ENCODE measurements around the gene C13orf46. TPM values are rescaled to one million over a fixed set of nuclear protein-coding genes. Genes with fewer than 3 reads are reported as not detected.
"Not testable (repeated sequence)": the region's sequence is repeated elsewhere in the genome, so short reads cannot be mapped to it uniquely, and the experiment has no call there.

C13orf46 gene
- total RNA-seq, 1 donor from 2014 or later, result not detected

DNA sequence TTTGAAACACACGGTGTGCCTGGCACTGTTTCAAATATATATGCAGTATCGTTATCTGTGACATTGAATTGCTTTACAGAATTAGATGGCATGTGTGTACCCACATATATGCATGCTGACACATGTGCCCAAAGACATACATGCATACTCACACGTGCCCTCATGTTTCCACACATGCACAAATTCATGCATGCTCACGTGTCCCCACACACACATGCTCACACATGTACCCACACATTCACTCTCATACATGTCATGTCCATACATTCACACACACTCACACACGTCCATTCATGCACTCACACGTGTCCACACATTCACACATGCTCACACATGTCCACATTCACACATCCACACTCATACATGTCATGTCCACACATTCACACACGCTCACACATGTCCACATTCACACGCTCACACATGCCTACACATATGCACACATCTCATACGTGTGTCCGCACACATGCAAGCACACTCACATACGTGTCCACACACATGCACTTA is 17.9 kb upstream of the C13orf46 start:
- no peak for DNase-seq

DNA sequence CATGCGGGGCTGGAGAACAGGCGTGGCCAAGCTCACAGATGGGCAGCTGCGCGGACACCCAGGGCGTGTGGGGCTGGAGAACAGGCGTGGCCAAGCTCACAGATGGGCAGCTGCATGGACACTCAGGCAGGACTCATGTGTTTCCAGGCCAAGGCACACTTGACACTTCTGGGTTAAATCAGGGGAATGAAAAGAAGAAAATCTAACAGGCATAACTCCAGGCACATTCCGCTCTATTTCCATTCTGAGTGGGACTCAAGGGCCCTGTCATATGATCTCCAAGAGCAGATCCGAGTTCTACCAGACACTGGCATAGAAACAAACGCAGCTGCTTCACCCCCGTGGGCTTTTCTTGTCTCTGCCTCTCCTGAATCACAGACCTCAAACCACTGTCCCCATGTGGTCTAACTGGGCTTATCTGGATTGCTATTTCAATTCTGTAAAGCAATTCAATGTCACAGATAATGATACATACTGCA is 17.4 kb upstream of the C13orf46 start:
- peak; percentile 88 for DNase-seq

DNA sequence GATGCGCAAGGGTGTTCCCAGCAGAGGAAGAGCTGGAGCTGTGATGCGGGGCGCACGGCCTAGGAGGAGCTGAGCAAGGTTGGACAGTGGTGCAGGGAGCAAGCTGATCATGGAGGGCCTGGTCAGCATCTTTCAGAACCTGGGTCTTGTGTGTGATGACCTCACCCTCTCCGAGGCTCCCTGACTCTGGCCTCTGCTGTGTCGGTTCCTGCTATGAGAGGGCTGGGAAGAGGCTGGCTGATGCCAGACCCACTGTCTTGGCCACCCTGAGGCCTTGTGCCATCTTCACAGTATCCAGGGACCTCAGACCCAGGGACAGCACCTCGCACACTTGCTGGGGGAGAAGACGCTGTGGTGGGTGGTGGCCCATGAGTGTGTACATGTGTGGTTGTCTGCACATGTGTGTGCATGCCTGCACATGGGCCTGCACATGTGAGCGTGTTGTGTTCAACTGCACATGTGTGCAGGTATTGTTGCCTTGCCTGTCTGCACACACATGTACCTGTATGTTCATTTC is 16.5 kb upstream of the C13orf46 start:
- DNase-seq, result no peak

DNA sequence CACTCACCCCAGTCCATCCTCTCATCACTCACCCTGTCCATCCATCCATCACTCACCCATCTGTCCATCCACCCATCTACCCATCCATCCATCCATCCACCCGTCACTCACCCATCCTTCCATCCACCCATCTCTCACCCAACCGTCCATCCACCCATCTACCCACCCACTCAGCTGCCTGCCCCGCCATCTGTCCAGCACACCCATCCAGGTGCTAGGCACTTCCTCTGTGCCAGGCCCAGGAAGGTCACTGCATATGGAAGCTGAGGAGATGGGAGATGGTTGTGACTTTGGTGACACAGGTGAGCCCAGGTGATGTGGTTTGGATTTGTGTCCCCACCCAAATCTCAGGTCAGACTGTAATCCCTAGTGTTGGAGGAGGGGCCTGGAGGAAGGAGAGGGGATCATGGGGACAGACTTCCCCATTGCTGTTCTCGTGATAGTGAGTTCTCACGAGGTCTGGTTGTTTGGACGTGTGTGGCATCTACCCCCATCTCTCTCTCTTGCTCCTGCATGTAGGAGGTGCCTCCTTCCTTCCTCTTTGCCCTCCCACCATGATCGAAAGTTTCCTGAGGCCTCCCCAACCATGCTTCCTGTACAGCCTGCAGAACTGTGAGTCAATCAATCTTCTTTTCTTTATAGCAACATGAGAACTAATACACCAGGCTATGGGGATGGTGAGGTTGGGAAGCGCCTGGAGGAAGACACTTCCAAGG is 15.9 kb upstream of the C13orf46 start:
- no peak for DNase-seq

DNA sequence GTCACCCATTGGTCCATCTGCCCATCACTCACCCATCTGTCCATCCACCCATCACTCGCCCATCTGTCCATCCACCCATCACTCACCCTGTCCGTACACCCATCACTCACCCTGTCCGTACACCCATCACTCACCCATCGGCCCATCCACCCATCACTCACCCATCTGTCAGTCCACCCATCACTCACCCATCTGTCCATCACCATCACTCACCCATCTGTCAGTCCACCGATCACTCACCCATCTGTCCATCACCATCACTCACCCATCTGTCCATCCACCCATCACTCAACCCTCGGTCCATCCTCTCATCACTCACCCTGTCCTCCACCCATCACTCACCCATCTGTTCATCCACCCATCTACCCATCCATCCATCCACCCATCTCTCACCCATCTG is 15.0 kb upstream of the C13orf46 start:
- DNase-seq, result not testable (repeated sequence)

DNA sequence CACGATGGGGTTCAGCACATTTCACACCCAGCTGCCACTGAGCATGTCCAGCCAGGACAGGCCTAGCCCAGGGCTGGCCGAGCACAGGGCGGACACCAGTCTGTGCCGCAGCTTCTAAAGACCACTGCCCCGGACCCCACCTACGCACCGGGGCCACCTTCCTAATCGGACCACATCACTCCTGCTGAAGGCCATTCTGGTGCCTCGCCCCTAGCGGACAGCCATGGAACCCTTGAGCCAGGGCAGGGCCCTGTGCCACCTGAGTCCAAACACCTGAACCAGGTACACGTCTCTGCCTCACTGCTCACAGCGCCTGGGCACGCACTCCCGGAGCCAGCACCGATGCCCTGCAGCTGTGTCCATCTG is 8.4 kb upstream of the C13orf46 start:
- no peak for DNase-seq

DNA sequence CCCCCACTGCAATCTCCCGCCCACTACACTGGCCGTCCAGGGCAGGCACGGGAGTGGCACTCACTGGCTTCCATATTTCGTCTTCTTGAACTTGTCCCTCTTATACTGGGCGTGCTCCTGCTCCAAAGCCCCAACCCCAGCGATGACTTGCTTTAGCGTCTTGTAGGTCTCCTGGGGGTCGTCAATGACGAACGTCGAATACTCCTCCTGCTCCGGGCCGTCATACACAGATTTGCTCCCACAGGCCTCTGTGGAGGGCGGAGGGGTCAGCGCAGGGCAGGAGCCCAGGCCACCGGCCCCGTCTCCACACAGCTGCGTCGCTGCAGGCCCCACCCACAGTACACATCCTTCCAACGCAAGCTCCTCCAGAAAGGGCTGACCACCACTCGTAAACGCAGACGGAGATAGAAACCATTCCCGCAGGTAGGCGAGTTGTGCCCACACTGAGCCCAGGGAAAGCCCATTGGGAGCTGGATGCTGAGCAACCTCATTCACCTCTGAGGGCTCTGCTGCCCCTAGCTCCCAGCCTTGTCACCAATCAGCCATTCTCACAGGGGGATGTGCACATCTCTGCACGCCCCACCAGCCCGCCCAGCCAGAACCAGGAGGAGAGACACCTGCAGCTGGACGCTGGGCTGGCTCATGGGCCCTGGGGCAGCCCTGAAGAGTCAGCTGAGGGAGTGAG is 7.9 kb upstream of the C13orf46 start:
- DNase-seq, result no peak

DNA sequence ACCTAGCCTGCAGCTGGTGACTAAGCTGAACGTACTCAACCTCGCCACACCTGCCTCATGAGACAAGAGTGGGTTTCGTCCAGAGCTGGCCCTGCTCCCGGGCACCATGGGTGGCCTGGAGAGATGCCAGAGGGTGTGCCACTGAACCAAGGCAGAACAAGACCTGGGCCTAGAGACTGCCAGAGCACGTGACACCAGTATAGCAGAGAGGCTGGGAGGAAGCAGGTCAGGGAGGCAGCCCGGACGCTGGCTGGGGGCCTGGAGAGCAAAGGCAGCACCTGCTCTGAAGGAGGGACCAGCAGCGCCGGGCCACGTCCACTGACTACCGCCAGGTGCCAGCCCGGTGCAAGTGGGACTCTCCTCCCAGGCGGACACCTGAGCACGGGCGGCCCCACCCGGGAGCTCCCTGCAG is 7.3 kb upstream of the C13orf46 start:
- peak; percentile 61 for DNase-seq

DNA sequence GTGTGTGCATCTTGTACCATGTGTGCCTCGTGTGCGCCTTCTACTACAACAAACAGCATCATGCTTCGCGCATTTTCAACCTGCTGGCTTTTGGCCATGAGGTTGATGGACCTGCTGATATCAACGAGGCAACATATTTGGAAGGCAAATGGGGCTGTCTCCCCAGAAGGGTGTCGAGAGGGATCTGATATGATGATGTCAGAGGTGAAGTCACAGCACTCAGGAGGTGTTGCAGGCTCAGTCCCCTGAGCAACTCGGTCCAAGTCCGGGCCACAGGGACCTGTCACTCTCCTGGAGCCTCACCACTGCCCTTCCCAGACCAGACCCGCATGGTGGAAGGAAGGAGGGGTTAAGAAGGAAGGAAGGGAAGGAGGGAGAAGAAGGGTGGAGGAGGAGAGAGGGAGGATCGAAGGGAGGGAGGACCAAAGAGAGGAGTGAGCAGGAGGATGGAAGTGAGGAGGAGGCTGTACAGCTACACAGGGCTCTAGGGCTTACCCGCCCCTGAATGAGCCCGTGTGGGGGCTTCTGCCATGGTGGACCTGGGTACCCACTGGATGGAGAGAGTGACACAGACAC is 6.7 kb upstream of the C13orf46 start:
- DNase-seq, result no peak

DNA sequence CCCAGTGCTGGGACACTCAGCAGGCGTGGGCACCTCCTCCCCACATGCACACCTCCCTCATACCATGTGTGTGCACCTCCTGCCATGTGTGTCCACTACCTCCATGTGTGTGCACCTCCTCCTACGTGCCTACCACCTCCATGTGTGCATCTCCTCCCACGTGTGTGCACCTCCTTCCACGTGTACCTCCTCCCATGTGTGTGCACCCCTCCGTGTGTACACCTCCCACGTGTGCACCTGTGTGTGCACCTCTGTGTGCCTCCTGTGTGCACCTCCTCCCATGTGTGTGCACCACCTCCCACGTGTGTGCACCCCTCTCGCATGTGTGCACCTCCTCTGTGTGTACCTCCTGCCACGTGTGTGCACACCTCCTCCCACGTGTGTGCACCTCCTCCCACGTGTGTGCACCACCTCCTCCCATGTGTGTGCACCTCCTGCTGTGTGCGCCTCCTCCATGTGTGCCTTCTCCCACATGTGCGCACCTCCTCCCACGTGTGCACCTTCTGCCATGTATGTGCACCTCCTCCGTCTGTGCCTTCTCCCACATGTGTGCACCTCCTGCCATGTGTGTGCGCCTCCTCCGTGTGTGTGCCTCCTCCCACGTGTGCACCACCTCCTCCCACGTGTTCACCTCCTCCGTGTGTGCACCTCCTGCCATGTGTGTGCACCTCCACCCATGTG is 6.1 kb upstream of the C13orf46 start:
- DNase-seq, result no peak

DNA sequence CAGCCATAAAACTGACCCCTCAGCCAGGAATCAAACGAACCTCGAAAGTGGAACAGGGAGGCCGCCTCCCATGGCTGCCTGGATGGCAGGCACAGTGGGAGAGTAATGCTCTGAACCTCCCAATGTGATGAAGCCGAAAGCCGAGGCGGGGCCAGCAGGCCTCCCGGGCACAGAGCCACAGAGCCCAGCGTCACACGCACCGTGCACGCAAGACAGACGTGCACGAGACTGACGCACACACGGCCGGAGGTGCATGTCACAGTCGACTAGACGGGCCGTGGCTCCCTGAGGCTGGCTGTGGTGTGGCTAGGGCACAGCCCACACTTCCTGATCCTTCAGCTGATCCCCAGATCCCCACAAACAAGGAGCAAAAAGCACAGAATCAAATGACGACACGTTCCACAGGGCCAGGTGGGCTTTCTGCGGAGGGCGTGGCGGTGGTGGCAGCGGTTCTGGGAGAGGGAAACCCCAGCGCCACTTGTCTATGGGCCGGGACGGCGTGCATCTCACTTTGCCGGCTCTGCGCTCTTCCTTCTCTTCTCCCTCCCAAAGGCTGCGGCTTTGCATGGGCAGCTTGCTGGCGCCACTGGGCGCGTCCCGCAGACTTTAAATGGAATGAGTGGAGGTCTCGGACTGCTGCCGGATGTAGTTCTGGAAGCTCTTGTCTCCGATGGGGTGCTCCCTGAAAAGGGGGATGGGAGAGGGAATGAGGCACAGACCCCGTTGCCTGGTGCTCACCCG is 5.0 kb upstream of the C13orf46 start:
- DNase-seq, result no peak

DNA sequence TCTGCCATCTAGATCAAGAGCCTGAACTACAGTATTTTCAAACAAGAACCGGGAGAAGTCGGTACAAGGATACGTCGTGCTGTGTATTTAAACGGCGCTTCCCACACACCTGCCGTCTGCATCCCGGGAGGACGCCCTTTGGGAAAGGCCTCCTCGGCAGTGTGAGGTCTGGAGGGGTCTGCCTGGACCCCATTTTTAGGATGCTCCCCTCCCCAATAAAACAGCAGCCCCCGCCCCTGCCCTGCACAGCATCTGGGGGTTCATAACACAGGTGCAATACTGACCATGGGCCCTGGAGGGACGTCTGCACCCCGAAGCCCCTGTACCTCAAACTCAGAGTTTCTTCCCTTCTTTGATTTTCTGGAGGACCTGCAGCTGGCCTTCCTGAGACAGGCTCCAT is 4.1 kb upstream of the C13orf46 start:
- no peak for DNase-seq

DNA sequence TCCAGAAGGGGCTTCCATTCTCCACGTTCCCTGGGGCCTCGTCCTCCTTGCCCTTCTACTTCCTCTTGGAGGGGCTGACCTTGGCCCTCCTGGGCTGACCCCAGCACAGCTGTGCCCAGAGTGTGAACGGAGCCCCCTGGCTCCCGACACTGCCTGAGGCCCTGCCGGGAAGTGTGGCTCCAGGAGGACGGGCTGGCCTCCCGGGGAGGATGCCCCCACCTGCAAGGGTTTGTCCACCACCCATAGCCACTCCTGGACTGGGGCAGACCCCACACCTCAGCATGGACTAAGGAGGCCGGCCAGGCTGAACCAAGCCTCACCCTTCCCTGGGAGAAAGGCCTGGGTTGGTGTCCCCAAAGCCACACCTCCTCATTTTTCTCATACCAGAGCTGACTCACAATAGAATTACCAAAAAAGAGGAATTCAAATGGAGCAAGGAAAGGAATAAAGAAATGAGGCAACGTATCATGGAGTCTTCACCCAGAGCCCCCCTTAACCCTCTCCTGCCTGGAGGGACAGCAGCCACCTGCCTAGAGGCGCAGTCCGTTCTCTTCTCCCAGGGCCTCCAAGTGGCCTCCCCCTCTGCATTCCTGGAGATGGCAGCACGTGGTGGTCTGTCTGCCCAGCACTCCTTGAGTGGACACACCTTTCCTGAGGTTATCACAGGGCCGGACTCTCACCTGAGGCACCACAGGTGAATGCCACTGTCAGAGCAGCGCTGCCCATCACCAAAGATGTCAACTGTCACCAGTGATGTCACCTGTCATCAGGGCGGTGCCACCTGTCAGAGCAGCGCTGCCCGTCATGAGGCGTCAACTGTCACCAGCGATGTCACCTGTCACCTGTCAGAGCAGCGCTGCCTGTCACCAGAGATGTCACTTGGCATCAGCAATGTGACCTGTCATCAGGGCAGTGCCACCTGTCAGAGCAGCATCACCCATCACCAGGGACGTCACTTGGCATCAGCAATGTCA is 3.1 kb upstream of the C13orf46 start:
- DNase-seq, result no peak

DNA sequence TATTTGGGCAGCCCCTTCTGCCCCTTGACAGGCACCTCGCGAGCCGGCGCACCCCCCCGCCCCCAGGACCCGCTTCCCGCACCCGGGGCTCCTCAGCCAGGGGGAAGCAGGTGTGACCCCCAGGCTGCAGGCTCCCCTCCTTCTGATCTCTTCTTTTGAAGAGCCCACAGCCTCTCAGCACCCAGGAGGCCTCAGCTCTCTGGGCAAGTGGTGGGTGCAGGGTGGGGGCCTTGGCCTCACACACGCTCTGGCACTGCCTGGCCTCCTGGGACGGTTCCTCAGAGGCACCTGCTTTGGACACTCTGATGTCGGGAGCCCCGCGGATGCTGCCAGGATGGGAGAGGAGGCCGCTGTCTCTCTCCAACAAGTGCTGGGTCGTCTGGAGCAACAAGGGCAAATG is 1.5 kb upstream of the C13orf46 start:
- DNase-seq, result no peak

DNA sequence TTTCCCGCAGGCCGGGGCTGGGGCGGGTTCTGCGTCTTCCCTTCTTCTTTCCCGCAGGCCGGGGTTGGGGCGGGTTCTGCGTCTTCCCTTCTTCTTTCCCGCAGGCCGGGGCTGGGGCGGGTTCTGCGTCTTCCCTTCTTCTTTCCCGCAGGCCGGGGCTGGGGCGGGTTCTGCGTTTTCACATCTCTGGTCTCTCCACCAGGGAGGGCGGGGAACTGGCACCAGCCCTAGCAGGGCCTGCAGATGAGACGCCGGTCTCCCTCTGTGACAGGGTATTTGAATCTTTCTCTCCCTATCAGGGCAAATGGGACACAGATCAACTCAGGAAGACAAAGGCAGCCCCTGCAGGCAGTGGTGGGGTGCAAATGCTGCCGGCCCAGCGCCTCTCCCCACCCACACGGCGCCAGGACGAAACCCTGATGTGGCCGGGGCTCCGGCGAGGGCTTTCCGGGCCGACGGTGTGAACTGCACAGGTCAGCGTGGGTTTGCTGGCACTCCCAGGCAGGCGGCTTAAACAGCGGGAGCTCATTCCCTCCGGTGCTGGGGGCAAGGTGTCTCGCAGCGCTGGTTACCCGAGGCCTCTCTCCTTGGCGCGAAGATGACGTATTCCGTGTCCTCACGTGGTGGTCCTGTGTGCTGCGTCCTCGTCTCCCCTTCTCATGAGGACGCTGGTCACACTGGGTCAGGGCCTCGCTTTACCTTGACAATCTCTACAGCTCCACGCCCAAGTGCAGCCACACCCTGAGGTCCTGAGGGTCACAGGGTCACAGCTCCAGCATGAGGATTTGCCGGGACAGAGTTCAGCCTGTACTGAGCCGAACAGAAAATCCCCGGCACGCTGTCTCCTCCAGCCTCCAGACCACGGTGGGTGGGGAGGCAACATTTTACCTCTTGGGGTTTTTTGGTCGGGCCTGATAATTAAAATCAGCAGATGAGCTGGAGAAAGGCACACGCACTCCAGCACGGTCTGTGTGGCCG is 717 bp upstream of the C13orf46 start:
- DNase-seq, result no peak

DNA sequence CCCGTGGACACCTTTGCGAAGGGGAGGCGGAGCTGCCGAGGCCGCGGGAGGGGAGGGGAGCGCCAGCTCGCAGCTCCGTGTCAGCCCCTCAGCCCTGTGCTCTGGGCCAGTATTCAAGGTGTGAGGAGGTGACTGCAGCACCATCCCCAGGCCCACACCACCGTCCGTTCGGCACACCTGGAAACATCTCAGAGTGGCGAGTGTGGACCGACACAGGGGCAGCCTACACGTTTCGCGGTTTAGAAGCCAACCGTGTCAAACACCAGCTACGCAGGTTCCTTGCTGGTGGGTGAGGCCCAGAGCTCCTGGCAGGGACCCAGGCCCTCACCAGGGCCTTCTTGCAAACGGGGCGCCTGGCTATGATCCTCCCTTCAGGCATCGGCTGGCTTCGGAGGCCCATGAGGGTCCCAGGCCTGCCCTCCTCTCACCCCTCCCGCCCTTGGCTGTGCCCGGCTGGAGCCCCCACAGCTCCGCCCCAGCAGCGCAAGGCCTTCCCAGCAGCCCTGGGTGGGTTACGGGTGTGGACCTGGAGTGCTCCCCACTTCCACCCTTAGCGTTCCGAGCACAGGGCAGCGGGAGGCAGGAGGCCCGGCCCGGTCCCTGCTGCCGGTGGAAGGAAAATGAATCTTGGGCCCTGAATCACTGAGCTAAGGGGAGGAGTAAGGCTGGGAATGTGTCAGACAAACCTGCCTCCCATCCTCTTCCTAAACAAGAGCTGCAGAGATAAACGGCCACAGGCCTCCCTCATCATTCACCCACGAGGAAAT is 1.2 kb downstream of the C13orf46 start:
- DNase-seq, result no peak

DNA sequence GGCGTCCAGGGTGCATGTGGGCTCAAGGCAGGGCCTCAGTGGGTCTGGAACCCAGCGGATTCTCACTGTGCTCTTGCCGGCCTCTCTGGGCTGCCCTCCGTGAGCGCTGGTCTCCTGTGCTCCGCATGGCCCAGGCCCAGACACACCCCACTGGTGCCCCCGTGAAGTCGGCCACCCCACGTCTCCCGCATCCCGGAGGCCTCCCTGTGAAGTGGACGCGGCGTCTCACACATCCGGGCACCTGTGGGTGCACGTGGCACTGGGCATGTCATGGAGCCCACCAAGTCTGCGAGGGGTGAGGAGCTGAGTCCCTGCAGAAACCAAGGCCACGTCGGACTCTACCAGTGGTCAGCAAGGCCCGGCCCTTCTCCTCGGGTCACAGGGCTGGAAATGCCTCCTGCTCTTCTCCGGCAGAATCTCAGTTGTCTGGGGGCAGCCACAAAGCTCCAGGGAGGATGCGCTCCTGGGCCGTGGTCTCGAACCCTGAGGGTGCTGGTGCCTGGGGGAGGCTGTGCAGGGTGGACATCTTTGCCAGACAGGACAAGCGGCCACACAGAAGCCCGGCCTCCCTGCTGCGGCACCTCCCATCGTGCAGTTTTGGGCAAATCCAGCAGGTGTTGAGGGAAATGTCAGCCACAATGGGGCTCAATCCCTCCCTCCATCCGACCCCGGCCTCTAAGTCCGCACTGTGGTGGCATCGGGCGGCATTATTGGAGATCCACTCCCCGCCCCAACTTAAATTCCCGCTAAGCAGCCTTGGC is 2.2 kb downstream of the C13orf46 start:
- no peak for DNase-seq
